ENCODE data around the gene MEA1.
"Not testable (repeated sequence)": the region's sequence is repeated elsewhere in the genome, so short reads cannot be mapped to it uniquely, and the experiment has no call there.

Gene MEA1

DNA sequence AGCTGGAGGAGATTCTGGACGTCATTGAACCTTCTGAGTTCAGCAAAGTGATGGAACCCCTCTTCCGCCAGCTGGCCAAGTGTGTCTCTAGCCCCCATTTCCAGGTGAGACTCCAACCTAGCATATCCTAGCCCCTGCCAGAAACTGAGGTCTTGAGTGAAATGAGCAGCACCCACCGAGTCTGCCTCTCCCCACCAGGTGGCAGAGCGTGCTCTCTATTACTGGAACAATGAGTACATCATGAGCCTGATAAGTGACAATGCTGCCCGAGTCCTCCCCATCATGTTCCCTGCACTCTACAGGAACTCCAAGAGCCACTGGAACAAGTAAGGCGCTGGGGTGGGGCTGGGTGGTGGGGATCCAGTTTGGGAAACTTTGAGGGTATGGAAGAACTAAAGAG lies 4.6 kb downstream of the MEA1 start:
- H3K9ac ChIP-seq (ENCODE audit: low read depth, low read length) = no peak overlapping the region
- H3K4me1 ChIP-seq (ENCODE audit: insufficient read depth, low read length) = 0 out of 2 replicates have a peak, but pooled peaks cover 4% of the 10 kb centered on the region
- H3K36me3 ChIP-seq (ENCODE audit: insufficient read depth, low read length) = peaks cover 15% of the 10 kb centered on the region

GRCh38 chr6:43007126-43007525 lies 6.6 kb downstream of the MEA1 start:
- Histone ChIP-seq H3K9ac (ENCODE audit: low read depth, low read length) (no peak overlapping the region), H3K36me3 (ENCODE audit: insufficient read depth, low read length) (peaks cover 15% of the 10 kb centered on the region), H3K4me1 (ENCODE audit: insufficient read depth, low read length) (peaks cover 5% of the 10 kb centered on the region; the same call in 1 of the 2 replicates), H3K9me3 (ENCODE audit: control insufficient read depth, insufficient read depth, low read length) (no peaks in the 10 kb centered on the region)

More for the DNA sequence above, 4.6 kb downstream of the MEA1 start:
- H3K9me3 ChIP-seq (ENCODE audit: control insufficient read depth, insufficient read depth, low read length) = no peaks in the 10 kb centered on the region

DNA sequence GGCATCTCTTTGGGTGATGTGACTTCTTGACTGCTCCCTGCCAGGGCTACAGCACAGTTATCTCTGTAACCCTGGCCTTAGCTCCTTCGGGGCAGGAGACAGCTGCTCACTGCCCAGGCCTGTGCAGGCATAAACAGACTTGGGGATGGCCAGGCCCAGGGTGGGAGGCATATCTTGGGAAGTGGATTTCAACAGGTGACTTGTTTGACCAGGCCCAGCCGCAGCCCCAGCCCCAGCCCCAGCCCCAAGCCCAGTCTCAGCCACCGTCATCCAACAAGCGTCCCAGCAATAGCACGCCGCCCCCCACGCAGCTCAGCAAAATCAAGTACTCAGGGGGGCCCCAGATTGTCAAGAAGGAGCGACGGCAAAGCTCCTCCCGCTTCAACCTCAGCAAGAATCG lies 7.5 kb downstream of the MEA1 start:
- no peak overlapping the region for H3K9ac ChIP-seq (ENCODE audit: low read depth, low read length)
- H3K36me3 ChIP-seq (ENCODE audit: insufficient read depth, low read length) = peaks cover 15% of the 10 kb centered on the region
- H3K9me3 ChIP-seq (ENCODE audit: control insufficient read depth, insufficient read depth, low read length) = no peaks in the 10 kb centered on the region
- peaks cover 5% of the 10 kb centered on the region; the same call in 1 of the 2 replicates for H3K4me1 ChIP-seq (ENCODE audit: insufficient read depth, low read length)

DNA sequence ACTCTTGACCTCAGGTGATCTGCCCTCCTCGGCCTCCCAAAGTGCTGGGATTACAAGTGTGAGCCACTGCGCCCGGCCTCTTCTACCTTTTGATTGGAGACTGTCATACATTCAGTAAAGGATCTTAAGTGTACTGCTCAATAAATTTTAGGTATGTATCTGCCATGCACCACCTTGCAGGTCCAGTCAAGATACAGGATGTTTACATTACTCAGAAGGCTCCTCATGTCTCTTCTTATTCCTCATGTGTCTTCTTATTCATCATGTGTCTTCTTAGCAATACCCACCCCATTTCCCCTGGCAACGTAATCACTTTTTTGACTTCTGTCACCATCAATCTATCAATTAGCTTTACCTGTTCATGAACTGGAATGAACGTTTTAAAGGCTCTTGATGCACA lies 7.9 kb downstream of the MEA1 start:
- Histone ChIP-seq H3K36me3 (ENCODE audit: insufficient read depth, low read length) (peaks cover 15% of the 10 kb centered on the region), H3K4me1 (ENCODE audit: insufficient read depth, low read length) (peaks cover 5% of the 10 kb centered on the region; the same call in 1 of the 2 replicates), H3K9me3 (ENCODE audit: control insufficient read depth, insufficient read depth, low read length) (no peaks in the 10 kb centered on the region), H3K9ac (ENCODE audit: low read depth, low read length) (no peak overlapping the region)

DNA sequence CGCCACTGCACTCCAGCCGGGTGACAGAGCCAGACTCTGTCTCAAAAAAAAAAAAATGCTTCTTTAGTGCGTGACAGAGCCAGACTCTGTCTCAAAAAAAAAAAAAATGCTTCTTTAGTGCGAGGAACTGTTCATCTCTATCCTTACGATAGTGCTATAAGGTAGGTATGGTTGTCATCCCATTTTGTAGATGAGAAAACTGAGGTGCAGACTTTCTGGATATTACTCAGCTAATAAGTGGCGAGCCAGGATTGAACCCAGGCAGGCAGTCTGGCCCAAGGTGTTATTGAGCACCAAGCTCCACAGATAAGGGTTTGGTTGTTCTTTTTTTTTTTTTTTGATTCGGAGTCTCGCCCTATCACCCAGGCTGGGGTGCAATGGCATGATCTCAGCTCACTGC lies 11.9 kb downstream of the MEA1 start:
- Histone ChIP-seq H3K9me3 (ENCODE audit: control insufficient read depth, insufficient read depth, low read length) (no peaks in the 10 kb centered on the region), H3K9ac (ENCODE audit: low read depth, low read length) (no peak overlapping the region), H3K36me3 (ENCODE audit: insufficient read depth, low read length) (no peaks in the 10 kb centered on the region), H3K4me1 (ENCODE audit: insufficient read depth, low read length) (peaks cover 5% of the 10 kb centered on the region; the same call in 1 of the 2 replicates)

GRCh38 chr6:42998205-42998604 lies 15.5 kb downstream of the MEA1 start:
- not testable (repeated sequence) for H3K9ac ChIP-seq (ENCODE audit: low read depth, low read length); H3K9me3 ChIP-seq (ENCODE audit: control insufficient read depth, insufficient read depth, low read length); H3K4me1 ChIP-seq (ENCODE audit: insufficient read depth, low read length); H3K36me3 ChIP-seq (ENCODE audit: insufficient read depth, low read length)

DNA sequence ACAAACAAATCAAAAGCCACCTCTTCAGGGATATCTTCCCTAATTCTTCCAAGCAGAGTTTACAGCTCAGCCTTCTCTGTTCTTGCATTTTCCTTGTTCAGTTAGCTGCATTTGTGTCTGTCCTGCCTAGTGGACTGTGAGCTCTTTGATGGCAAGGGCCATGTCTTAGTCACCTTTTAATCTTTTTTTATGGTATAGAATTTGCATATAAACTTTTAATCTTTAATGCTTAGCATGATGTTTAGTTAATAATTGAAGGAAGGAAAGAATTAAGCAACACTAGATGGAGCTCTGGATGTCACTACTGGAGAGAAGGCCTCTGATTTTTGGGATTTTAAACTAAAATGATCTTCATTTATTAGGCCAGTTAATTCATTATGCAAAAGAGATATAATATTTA lies 17.2 kb downstream of the MEA1 start:
- no peaks in the 10 kb centered on the region for H3K36me3 ChIP-seq (ENCODE audit: insufficient read depth, low read length)
- H3K4me1 ChIP-seq (ENCODE audit: insufficient read depth, low read length) = no peaks in the 10 kb centered on the region
- no peak overlapping the region for H3K9ac ChIP-seq (ENCODE audit: low read depth, low read length)
- H3K9me3 ChIP-seq (ENCODE audit: control insufficient read depth, insufficient read depth, low read length) = no peaks in the 10 kb centered on the region

- Histone ChIP-seq H3K9me3 (ENCODE audit: control insufficient read depth, insufficient read depth, low read length) (no peaks in the 10 kb centered on the region), H3K36me3 (ENCODE audit: insufficient read depth, low read length) (no peaks in the 10 kb centered on the region; the same call in none of the 2 replicates), H3K4me1 (ENCODE audit: insufficient read depth, low read length) (no peaks in the 10 kb centered on the region), H3K9ac (ENCODE audit: low read depth, low read length) (no peak overlapping the region)
Measured at GRCh38 chr6:42993445-42993844, 20.3 kb downstream of the MEA1 start.

DNA sequence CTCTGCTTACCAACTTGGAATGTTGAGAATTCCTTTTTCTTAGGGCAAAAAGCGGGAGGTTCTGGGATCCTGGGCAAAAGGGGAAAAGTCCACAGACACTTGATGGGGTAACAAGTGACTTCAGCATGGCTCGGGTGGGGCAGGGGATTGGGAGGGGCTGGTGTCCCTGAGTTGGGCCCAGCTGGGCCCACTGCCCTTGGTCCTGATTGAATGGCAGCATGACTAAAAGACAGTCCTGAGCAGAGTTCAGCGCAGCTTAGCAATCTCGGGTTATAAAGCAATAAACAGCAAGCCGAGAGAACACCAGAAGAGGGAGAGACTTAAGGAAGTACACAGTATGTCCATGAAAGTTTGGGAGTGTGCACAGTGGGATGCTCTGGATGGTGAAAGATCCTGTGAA lies 23.8 kb downstream of the MEA1 start:
- no peak overlapping the region for H3K9ac ChIP-seq (ENCODE audit: low read depth, low read length)
- no peaks in the 10 kb centered on the region for H3K4me1 ChIP-seq (ENCODE audit: insufficient read depth, low read length)
- H3K9me3 ChIP-seq (ENCODE audit: control insufficient read depth, insufficient read depth, low read length) = no peaks in the 10 kb centered on the region
- H3K36me3 ChIP-seq (ENCODE audit: insufficient read depth, low read length) = no peaks in the 10 kb centered on the region; the same call in none of the 2 replicates

DNA sequence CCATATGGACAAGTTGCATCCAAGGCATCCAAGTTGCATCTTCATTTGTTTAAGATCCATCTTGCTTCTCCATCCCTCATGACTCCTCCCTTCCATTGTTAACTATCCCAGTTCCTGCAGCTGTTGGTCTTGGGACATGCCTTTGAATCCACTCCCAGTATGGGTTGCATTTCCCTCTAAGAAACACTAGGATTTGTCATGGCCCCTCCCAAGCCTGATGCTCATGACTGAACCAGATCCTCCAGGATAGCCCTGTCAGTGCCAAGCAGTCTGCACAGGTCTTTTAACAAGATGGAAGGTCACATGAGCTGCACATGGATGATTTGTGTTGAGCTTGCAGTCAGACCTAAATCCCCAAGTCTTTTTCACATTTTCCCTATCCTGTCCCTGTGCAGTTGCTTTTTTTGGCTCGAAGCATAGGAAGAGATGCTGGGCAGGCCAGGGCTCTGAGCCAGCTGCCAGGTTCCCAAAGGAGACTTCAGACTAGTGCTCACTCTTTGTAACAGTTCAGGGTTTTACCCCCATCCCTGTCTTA lies 25.2 kb downstream of the MEA1 start:
- Histone ChIP-seq H3K4me1 (ENCODE audit: insufficient read depth, low read length) (no peaks in the 10 kb centered on the region), H3K36me3 (ENCODE audit: insufficient read depth, low read length) (no peaks in the 10 kb centered on the region; the same call in none of the 2 replicates), H3K9me3 (ENCODE audit: control insufficient read depth, insufficient read depth, low read length) (no peaks in the 10 kb centered on the region), H3K9ac (ENCODE audit: low read depth, low read length) (no peak overlapping the region)

GRCh38 chr6:42987533-42988451 lies 26.0 kb downstream of the MEA1 start:
- Histone ChIP-seq H3K9ac (ENCODE audit: low read depth, low read length) (no peak overlapping the region), H3K36me3 (ENCODE audit: insufficient read depth, low read length) (no peaks in the 10 kb centered on the region; the same call in none of the 2 replicates)

DNA sequence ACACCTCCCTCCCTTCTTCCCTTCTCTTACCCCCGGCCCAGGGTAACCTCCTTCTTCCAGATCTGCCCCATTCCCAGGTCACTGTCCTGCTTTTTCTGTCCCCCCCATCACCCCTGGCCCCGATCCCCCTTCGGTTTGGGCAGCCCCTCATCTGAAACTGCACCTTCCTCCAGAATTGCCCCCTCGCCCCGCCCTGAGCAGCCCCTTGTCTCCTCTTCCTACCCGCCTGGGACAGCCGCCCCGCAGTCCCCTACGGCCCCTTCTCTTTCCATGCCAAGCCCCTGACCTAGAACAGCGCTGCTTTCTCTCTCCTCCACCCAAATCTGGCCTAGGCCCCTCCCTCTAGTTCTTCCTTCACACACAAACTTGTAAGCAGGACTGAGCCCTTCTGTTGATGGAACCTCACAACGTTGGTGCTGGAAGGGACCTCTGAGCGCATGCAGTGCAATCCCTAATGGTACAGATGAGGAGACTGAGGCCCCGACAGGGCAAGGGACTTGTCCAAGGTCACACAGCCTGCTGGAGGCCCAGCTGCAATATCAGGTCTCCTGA lies 28.7 kb downstream of the MEA1 start:
- no peaks in the 10 kb centered on the region for H3K4me1 ChIP-seq (ENCODE audit: insufficient read depth, low read length)

More at GRCh38 chr6:42987533-42988451, 26.0 kb downstream of the MEA1 start:
- no peaks in the 10 kb centered on the region for H3K4me1 ChIP-seq (ENCODE audit: insufficient read depth, low read length)
- no peaks in the 10 kb centered on the region for H3K9me3 ChIP-seq (ENCODE audit: control insufficient read depth, insufficient read depth, low read length)

GRCh38 chr6:42984001-42984923 lies 29.5 kb downstream of the MEA1 start, which contains the start of gene PPP2R5D:
TSS of gene PPP2R5D (plus strand) at chr6:42984570. CDS start at chr6:42984678, 108 bp downstream.
- no peaks in the 10 kb centered on the region for H3K4me1 ChIP-seq (ENCODE audit: insufficient read depth, low read length)
- H3K36me3 ChIP-seq (ENCODE audit: insufficient read depth, low read length) = no peaks in the 10 kb centered on the region; the same call in 1 of the 2 replicates

More for the DNA sequence above, 28.7 kb downstream of the MEA1 start:
- H3K9me3 ChIP-seq (ENCODE audit: control insufficient read depth, insufficient read depth, low read length) = no peaks in the 10 kb centered on the region
- peak overlapping the region; percentile 71 for H3K9ac ChIP-seq (ENCODE audit: low read depth, low read length)
- H3K36me3 ChIP-seq (ENCODE audit: insufficient read depth, low read length) = no peaks in the 10 kb centered on the region; the same call in none of the 2 replicates

DNA sequence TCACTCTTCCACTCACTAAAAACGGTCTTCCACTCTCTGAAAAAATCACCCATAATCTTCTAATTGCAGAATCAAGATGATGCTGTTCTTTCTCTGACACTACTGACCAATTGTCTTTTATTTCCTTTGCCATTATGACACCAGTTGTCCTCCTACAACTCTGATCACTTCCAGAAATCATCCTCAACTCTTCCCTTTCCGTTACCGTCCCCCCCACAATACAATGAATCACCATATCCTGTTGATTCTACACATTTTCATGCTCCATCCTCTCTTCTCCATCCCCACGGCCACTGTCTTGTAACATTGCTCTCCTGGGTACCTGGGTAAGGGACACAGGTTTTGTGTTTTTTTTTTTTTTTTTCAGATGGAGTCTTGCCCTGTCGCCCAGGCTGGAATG lies 31.9 kb downstream of the MEA1 start:
- H3K9me3 ChIP-seq (ENCODE audit: control insufficient read depth, insufficient read depth, low read length) = no peaks in the 10 kb centered on the region
- no peak overlapping the region; the same call in 1 of the 2 replicates for H3K9ac ChIP-seq (ENCODE audit: low read depth, low read length)
- H3K36me3 ChIP-seq (ENCODE audit: insufficient read depth, low read length) = no peaks in the 10 kb centered on the region
- no peaks in the 10 kb centered on the region for H3K4me1 ChIP-seq (ENCODE audit: insufficient read depth, low read length)

More at GRCh38 chr6:42984001-42984923, 29.5 kb downstream of the MEA1 start, which contains the start of gene PPP2R5D:
- peak within 1 kb of the TSS; percentile 79 for H3K9ac ChIP-seq (ENCODE audit: low read depth, low read length)
- no peaks in the 10 kb centered on the region for H3K9me3 ChIP-seq (ENCODE audit: control insufficient read depth, insufficient read depth, low read length)
